HG03045 (cell line): Measurements from ENCODE around the gene TRDN.
"Not testable (repeated sequence)": the region's sequence is repeated elsewhere in the genome, so short reads cannot be mapped to it uniquely, and the experiment has no call there.

Experiments
- ATAC-seq: cut with Tn5 transposase; IDR thresholded peaks from one replicate; pipeline ENCODE4 v1.9.1; 2021; ENCODE audit warnings: mild to moderate bottlenecking, moderate library complexity; ENCODE audit not compliant: unreplicated experiment

Gene TRDN

DNA sequence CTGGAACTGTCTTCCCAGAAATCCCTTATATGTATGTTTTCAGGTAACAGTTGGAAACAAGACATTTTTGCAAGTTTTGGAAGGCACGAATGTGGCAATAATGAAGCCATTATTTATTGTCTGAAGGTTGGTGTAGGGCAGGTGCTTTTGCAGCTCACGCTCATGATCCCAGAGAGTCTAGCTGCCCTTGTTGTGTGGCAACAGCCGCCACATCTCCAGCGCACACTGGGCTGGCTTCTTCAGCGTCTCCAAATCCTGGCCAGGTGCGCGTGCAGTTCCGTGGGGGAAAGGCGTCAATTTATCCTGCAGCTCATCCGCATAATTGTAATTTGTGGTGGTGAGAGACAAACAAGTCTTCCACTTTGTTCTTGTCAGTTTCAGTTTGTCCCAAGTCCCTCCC is 71.2 kb downstream of the TRDN start:
- ATAC-seq: no peak

DNA sequence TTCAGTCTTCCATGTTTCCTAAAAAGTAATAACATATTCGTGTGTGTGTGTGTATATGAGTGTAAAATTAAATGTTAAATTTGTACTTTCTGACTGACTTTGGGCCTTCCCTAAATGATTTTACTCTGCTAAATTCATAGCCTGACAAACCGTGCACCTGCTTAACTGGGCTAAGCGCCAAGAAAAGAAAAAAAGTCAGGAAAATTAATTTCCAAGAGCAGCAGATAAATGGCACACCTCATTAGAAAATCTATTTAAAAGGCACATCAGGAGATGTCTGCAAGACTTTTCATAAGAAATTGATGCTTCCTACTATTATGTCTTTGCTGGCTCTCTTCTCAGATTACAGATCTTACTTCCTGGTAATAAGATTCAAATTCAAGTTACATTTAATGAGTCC is 72.4 kb downstream of the TRDN start:
- no peak for ATAC-seq

DNA sequence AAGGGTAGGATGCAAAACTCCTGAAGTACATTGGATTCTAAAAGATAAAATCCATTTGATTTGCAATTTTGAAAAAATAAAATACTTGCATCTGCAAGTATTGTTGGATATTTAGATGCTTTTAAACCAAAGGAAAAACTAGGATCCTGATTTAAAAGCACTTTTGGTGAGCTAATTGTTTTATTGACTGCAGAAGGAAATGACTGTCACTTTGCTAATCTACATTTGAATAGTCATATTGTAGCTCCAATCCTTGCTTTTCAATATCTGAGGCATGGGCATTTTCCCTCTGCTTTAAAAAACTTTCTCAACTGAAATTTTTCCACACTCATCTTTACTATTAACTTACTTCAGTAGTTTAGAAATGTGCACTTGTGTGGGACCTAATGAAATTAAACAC is 74.1 kb downstream of the TRDN start:
- ATAC-seq: no peak

DNA sequence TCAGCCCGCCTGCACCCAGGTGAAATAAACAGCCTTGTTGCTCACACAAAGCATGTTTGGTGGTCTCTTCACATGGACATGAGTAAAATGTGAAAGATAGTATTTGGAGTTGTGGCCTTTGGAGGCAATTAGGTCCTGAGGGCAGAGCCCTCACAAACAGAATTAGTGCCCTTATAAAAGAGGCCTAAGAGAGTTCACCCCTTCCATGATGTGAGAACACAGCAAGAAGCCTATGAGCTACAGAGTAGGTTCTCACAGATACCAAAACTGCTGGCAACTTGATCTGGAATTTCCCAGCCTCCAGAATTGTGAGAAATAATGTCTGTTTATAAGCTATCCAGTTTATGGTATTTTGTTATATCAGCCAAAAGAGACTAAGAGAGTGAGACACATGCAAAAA is 74.5 kb downstream of the TRDN start:
- ATAC-seq: no peak

DNA sequence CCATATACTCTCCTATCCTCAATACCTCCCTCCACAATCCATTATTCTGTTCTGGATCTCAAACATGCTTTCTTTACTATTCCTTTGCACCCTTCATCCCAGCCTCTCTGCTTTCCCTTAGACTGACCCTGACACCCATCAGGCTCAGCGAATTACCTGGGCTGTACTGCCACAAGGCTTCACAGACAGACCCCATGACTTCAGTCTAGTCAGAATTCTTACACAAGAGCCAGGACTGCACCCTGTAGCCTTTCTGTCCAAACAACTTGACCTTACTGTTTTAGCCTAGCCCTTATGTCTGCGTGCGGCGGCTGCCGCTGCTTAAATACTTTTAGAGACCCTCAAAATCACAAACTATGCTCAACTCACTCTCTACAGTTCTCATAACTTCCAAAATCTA is 76.9 kb downstream of the TRDN start:
- not testable (repeated sequence) for ATAC-seq

DNA sequence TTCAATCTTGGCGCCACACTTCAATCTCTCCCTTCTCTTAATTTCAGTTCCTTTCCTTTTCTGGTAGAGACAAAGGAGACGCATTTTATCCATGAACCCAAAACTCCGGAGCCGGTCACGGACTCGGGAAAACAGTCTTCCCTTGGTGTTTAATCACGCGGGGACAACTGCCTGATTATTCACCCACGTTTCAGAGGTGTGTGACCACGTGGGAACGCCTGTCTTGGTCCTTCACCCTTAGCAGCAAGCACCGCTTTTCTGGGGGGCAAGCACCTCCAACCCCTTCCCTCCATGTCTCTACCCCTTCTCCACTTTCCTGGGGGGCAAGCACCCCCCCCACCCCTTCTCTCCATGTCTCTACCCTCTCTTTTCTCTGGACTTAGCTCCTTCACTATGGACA is 79.3 kb downstream of the TRDN start:
- not testable (repeated sequence) for ATAC-seq

DNA sequence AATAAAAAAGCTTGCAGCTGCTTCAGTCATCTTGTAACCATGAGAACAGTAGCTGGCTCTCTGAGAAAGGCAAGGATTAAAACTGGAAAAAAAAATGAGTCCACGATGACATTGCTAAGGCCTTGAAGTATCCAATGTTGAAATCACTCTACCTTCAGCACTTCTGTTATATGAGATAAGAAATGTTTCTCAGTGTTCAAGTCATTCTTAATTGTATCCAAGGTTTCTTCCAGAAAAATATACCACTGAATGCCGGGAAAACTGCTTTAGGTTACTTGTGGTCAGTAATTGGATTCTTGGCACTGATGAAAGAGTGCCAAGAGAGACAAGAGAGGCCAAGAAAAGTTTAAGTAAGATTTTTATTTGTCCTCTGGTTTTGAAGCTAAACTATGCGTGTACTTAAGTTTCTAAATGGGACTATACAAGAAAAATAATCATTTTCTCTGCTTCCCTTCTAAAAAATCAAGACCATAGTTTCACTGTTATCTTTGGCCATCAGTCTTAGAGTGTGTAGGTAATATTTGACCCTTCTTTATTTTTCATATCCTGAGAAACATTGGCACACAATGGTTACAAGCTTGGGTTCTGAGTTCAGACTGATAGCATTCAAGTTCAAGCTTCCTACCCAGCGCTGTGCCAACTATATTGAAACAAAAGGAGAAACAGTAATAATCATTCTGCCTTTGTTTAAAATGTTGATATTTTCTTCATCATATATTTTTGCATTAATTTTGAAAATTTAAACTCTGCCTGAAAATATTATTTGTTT is 84.6 kb downstream of the TRDN start:
- ATAC-seq: no peak

DNA sequence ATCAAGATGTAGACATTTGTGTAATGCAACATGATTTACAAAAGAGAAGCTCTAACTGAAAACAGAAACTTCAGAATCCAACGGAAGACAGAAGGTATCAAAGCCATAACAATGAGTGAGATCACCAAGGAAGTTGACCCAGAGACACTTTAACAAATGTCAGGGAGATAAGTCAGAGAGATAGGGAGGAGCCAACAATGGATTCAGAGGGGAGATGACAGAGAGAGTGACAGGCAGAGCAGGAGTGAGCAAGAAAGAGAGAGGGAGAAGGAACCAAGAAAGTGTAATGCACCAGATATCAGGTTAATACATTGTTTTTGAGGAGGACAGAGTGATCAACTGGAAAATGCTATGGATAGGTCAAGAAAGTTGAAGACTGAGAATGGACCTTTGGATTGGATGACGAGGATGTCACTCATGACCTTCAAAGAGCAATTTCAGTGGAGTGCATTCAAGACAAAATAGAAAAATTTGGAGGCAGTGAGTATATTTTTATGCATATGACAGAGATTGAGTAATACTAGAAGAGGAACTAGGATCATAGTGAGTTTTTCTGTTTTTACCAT is 86.6 kb downstream of the TRDN start:
- ATAC-seq: no peak

DNA sequence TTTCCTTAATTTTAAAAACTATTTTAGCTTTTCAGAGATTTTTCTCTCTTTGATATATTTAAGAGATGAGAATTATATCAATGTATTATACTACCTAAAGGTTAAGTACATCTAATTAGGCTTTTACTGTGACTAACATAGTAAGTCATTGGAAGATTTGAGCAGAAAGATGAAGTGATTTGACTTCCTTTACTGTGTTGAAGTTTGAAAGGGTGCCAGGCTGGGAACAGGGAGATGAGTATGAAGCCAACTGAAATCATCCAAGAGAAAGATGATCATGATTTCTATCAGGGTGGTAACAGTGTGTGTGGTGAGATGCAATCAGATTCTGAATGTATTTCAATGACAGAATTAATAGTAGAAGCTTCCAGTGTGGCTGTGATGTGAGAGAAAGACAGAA is 87.3 kb downstream of the TRDN start:
- ATAC-seq: no peak

DNA sequence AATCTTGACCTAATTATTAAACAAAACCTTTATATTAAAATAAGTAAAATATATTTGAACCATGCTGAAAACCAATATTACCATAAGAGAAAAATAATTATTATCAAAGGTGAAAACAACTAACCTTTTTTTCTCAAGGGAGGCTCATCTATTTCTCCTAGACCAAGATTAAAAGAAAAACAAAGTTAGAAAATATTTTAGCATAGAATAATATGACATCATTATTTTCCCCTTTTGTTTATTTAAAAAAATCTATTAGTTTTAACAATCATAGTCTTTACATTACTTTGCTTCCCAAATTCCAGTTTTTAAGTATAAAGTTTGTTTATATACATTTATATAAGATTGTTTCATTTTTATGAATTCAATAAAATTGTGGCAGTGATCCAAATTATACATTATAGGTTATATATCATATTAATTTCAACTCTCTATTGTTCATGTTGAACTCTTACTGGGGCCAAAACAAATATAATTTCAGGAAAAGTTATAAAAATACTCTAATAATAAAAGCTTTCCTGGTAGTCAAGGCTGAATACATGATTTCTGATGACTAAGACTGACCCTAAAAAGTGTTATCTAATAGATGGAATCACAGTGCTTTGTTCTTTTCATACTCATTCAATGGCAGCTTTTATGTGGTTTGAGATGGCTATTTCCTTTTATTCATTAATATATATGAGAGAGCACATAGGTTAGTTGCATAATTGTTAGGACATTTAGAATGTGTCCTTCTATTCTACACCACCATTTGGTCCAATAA is 89.4 kb downstream of the TRDN start:
- ATAC-seq: no peak

DNA sequence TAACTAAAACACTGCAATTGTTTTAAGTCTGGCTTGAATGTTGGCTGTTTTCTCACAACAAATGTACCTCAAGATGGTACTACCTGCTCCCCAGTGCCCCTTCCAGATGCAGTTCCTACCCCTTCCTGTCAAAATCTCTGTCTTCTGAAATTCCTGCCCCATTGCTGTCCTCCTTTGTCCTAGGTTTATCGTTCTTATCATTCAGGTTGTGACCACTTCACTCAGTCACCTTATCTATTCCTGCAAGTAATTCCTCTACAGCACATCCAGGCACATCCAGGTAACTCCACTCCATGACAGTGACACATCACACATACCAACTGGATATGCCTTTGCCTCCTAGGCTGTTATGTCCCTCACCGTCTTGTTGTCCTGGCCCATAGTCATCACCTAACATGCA is 90.2 kb downstream of the TRDN start:
- ATAC-seq: no peak

DNA sequence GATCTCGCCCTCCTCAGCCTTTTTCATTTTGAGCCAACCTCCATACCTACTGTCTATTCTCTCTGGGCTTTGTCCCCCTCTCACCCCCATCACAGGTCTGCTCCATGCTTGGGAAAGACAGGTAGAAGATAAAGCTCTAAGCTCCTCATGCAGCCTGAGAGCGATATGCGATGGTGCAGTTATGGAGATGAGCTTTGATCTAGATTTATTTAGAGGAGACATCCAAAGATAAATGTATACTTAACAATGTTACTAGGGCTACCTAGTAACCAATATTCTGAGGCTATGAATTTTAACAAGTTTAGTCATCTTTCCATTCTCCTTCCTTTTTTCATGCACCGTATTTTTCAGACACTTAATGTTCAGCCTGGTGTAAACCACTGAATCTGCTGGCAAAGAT is 95.3 kb downstream of the TRDN start:
- ATAC-seq: no peak

DNA sequence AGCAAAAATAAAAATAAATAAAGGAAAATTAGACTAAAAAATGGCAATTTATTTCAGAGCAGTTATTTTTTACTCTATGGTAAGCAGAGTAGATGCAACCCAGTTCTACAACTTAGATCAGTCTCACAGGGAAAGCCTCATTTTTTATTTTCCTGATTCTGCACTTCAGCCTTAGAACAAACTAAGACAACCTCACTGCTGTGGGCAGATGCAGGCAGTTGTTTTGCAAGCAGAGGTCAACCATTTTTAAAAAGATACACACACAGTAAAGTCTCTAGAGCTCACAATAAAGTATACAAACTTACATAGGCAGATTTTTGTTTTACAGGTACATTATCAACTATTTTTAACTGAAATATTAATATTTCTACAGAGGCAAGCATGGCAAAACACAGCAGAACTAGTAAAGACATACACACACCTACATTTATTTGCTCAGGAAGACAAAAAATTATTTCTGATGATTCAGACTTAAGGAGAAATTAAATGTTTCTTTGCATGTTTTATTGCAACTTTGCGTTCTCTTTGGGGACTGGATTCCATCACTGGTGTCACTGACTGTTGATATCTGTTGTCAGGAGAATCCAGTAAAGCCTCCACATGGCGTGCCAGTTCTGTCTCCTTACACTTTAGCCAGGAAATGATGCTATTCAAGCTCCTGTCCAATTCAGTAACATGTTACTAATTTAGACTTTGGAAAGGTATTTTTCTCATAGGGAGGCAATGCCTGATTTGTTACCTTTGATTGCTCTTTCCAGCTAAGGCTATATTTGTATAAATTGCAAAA is 102.7 kb downstream of the TRDN start:
- no peak for ATAC-seq

DNA sequence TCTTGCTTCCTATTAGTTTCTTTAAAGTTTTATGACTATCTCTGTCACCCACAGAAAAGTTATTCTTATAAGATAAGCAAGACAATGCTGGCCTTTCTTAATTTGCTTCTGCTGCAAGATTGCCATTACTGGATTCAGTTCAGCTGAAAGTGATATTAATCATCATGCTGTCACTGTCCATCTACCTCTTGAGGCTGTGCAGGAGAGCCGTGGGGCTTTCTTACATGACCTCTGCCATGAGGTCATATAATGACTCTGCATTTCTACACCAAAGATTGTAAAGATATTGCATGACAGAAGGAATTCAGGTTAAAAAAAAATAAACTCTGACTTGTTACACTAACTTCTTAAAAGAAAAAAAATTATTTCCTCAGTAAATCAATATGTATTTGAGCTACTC is 106.9 kb downstream of the TRDN start:
- no peak for ATAC-seq

DNA sequence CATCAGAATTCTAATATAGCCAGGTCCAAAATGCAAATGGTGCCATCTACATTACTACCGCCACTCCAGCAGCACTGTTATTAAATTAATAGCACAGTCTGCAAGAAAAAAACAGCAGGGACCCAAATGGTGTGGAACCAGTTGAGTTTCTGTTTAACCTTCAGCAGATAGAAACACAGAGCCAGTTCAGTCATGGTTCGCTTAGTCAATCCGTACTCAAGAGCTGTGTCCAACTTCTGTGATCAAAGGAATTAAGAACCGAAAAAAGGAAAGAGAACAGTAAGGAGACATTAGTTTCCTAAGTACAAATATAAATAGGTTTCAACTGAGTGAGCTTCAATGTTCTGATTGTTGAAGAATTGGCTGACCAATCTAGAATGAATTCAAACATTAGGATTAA is 107.7 kb downstream of the TRDN start:
- no peak for ATAC-seq

DNA sequence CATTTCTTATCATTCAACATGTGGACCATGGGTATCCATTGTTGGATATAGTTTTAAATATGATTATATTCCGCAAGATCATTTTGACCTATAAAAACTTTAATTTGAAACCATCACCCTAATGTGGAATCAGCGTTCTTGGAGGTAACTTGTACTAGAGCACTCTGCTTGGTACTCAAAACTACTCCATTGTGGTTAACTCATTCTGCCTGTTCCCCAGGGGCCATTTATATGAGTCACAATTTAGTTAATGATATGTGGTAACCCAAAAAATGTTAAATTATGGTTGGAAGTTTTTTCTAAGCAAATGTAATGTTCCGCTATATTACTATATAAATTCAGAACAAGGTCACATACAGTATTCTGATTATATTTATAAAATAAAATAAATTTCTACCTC is 109.3 kb downstream of the TRDN start:
- no peak for ATAC-seq

DNA sequence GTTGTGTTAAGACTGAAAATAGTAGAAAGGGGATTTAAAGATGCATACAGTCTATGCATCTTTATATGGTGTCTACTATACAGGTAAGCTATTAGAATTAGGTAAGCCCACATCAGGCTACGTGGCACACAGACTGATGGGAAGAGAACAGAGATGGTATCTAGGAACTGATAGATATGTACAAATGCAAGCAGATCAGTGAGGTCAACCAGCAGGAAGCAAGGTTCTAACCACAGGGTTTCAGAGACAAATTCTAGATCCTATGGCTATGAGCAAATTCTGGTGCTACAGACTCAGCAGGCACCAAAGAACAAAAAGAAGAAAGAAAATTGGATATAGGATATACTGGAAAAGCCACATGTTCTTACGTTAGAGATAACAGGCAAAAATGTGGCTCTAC is 110.6 kb downstream of the TRDN start:
- ATAC-seq: no peak

DNA sequence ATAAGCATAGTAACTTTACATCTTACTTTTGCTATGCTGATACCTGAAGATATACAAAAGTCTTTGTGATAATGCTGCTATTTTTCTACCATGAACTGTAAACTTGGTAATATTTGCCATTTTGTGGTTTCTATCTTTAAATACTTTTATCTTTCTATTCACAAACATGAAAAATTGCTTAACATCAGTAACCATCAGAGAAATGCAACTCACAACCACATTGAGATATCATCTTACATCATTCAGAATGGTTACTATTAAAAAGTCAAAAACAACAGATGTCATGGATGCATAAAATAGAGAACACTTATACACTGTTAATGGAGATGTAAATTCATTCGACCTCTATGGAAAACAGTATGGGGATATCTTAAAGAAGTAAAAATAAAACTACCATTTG is 112.0 kb downstream of the TRDN start:
- ATAC-seq: no peak

DNA sequence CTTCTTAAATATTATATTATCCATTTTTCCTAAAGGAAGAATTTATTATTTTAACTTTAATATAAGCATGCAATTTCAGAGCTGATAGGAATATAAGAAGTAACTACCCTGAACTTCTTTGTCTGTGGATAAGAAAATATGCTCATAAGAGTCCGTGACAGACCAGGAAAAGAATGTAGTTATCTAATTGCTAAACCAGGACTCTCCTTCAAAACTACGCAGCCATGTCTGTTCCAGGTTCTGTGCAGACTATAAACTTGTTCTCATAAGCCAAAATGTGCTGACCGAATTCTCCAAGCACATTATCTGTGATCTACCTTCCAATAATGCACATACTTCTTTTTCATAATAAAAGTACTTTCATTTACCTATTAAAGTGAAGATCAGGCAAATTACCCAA is 116.5 kb downstream of the TRDN start:
- no peak for ATAC-seq

DNA sequence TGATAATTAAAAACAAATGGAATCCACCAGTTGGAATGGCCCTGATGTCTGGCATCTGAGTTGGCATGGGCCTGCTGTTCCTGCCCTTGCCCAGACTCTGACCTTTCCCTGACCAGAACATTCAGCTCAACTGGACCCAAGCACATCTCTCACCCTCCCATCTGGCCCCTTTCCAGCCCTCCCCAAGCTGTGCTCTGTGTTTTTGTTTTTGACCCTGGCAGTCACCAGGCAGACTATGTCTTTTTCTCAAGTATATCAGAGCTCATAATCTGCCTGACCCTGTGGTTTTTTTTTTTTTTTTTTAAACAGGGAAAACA is 117.6 kb downstream of the TRDN start:
- no peak for ATAC-seq

DNA sequence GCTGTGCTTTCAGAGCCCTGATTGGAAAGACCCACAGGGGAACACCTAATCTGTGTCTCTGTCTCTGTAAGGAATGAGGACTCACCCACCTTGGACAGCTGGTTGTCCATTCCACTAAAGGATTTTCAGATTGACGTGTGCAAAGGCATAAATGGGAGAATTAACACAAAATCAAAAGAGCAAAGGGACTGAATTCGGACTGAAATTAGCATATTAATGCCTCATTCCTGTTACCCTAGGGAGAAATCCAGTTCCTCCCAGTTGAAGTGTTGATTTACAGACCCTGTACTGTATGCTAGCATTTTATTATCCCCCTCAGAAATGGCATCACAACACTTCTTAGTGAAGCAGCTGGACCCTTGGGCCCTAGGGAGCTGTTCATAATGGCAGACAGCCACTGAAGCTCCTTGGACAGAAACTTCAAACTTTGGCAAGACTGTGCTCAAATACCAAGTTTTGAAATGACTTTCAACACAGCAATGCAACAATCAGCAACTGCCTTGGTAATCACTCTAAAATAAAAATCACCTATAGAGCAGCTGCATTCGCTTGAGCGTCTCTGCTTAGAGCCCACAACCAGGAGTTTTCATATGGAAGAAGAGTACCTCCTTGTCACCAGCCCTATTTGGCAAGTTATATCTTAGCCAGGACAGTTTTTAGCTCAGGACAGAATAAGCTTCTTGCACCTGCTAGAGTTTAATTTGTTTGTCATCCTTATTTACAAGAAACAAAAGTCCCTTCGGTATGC is 118.1 kb downstream of the TRDN start:
- ATAC-seq: no peak
